Activated B cell treated with CpG ODN at 0.5 μM for 24 hours (primary cell): Measurements from ENCODE around the gene FBXL19. TPM values are rescaled to one million over a fixed set of nuclear protein-coding genes. Genes with fewer than 3 reads are reported as not detected.

ENCODE experiments used
- ATAC-seq: fragments of 200-7000 bp; cut with Tn5 transposase; one replicate; pipeline ENCODE4 v1.10.0; 2021; ENCODE audit warnings: low read depth, mild to moderate bottlenecking, moderate library complexity
- CTCF ChIA-PET: fragments of 350-600 bp; sonication (Branson Sonifier 250); formaldehyde crosslinking; loops from one replicate; lab custom pipeline; 2021; ENCODE audit warnings: antibody characterized with exemption; lab: Charles Lee
- POLR2A ChIA-PET: fragments of 350-600 bp; sonication (Branson Sonifier 250); formaldehyde crosslinking; loops from one replicate; lab custom pipeline; 2021; ENCODE audit warnings: antibody characterized with exemption; lab: Charles Lee
- DNase-seq: peaks from one replicate; pipeline ENCODE4 v3.0.0; 2022
- H3K27ac Mint-ChIP-seq: one replicate; pipeline ENCODE4 v1.8.0; 2020; ENCODE audit warnings: mixed read lengths
- H3K27me3 Mint-ChIP-seq: one replicate; pipeline ENCODE4 v1.8.0; 2021; ENCODE audit warnings: mixed read lengths
- H3K36me3 Mint-ChIP-seq: one replicate; pipeline ENCODE4 v1.8.0; 2021; ENCODE audit warnings: low read depth, mixed read lengths
- H3K4me1 Mint-ChIP-seq: one replicate; pipeline ENCODE4 v1.8.0; 2021; ENCODE audit warnings: mixed read lengths
- H3K4me3 Mint-ChIP-seq: one replicate; pipeline ENCODE4 v1.8.0; 2020; ENCODE audit warnings: mild to moderate bottlenecking, mixed read lengths
- H3K9me3 Mint-ChIP-seq: one replicate; pipeline ENCODE4 v1.8.0; 2020; ENCODE audit warnings: mixed read lengths
- intact Hi-C: fragments of 100-400 bp; cut with micrococcal nuclease; formaldehyde crosslinking; loops from one replicate; pipeline ENCODE4 v1.15.1; 2024
- total RNA-seq: library from RNA; stranded (reverse); gene quantifications from 2 replicates; pipeline ENCODE4 v1.2.3, GENCODE V29; 2022
- TF ChIP-seq, protein P1 (sequence below): fragments of 200-600 bp; IDR thresholded peaks from one replicate; pipeline ENCODE4 v1.8.0; 2022; ENCODE audit warnings: antibody characterized with exemption, mild to moderate bottlenecking

The FBXL19 gene
- total RNA-seq, 1 donor from 2014 or later: 24.2 TPM

- peaks cover 12% of the 10 kb centered on the region for H3K4me1 Mint-ChIP-seq
- no peak overlapping the region for H3K4me3 Mint-ChIP-seq
- TF ChIP-seq, protein P1, sequence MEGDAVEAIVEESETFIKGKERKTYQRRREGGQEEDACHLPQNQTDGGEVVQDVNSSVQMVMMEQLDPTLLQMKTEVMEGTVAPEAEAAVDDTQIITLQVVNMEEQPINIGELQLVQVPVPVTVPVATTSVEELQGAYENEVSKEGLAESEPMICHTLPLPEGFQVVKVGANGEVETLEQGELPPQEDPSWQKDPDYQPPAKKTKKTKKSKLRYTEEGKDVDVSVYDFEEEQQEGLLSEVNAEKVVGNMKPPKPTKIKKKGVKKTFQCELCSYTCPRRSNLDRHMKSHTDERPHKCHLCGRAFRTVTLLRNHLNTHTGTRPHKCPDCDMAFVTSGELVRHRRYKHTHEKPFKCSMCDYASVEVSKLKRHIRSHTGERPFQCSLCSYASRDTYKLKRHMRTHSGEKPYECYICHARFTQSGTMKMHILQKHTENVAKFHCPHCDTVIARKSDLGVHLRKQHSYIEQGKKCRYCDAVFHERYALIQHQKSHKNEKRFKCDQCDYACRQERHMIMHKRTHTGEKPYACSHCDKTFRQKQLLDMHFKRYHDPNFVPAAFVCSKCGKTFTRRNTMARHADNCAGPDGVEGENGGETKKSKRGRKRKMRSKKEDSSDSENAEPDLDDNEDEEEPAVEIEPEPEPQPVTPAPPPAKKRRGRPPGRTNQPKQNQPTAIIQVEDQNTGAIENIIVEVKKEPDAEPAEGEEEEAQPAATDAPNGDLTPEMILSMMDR: no peak
- H3K9me3 Mint-ChIP-seq: no peaks in the 10 kb centered on the region
- ChIA-PET CTCF (no interaction called here), POLR2A (interaction anchor here (1.1 to 1.8 kb wide), 2 partner anchors 11 to 30 kb away, joined by 3 to 4 read pairs; partner anchors contain the start of gene SETD1A)
- no peak overlapping the region for H3K27ac Mint-ChIP-seq
- ATAC-seq: peak; percentile 9
- peaks cover 32% of the 10 kb centered on the region for H3K36me3 Mint-ChIP-seq
- no peaks in the 10 kb centered on the region for H3K27me3 Mint-ChIP-seq
- intact Hi-C loops: loop anchor here (10.0 kb wide), 1 partner anchor 373 kb away; the partner anchor contains the start of gene ZNF764
- DNase-seq: no peak
These were observed 4.5 kb downstream of the FBXL19 start for GRCh38 chr16:30927789-30928378.

DNA sequence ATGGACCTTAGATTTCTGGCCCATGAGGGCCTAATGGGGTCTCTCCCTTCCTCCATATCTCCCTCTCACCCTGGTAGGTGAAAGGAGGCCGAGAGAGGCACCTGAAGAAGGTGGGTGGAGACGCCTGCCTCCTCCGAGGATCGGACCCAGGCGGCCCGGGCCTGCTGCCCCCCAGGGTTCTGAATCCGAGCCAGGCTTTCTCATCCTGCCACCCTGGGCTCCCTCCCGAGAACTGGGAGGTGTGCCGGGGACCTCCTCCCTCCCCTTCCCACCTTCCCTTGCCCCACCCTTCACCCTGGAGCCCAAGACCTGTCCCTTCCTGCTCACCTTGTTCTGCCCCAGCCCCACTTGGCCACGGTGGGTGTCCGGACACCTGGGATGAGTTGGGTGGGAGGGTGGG, 5.0 kb downstream of the FBXL19 start:
- H3K4me1 Mint-ChIP-seq: peaks cover 10% of the 10 kb centered on the region
- CTCF ChIA-PET: no interaction called here
- POLR2A ChIA-PET: interaction anchor here (1.1 to 1.8 kb wide), 2 partner anchors 11 to 29 kb away, joined by 3 to 4 read pairs; partner anchors contain the start of gene SETD1A
- H3K9me3 Mint-ChIP-seq: no peaks in the 10 kb centered on the region
- no peak for DNase-seq
- intact Hi-C loops: loop anchor here (10.0 kb wide), 1 partner anchor 374 kb away; the partner anchor contains the start of gene ZNF764
- no peak for ATAC-seq
- no peak overlapping the region for H3K4me3 Mint-ChIP-seq
- peaks cover 28% of the 10 kb centered on the region for H3K36me3 Mint-ChIP-seq
- H3K27ac Mint-ChIP-seq: no peak overlapping the region
- H3K27me3 Mint-ChIP-seq: no peaks in the 10 kb centered on the region
- TF ChIP-seq, protein P1: no peak

DNA sequence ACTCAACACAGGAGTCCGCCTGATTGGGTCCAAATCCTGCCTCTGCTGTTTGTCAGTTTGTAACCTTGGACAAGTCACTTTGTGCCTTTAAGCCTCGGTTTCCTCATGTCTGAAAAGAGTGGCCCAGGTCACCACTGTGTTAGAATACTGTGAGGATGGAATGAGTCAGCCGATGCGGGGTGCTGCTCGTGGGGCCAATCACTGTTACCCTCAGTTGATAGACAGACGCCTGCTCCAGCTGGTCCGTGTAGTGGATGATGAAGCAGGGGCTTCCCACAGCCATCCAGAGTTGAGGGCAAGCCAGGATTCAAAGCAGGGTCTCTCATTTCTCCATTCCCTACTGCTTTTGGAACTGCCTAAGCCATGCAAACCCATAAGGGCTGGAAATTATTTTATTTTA, 5.8 kb downstream of the FBXL19 start:
- no peak for DNase-seq
- ChIA-PET CTCF (no interaction called here), POLR2A (interaction anchor here (0.9 to 1.1 kb wide), 2 partner anchors 12 to 25 kb away, joined by 3 read pairs; no protein-coding TSS in a partner anchor)
- no peaks in the 10 kb centered on the region for H3K27me3 Mint-ChIP-seq
- H3K36me3 Mint-ChIP-seq: peaks cover 28% of the 10 kb centered on the region
- peaks cover 10% of the 10 kb centered on the region for H3K4me1 Mint-ChIP-seq
- H3K27ac Mint-ChIP-seq: no peak overlapping the region
- no peaks in the 10 kb centered on the region for H3K9me3 Mint-ChIP-seq
- intact Hi-C loops: loop anchor here (10.0 kb wide), 1 partner anchor 374 kb away; the partner anchor contains the start of gene ZNF764
- no peak overlapping the region for H3K4me3 Mint-ChIP-seq
- ATAC-seq: no peak
- TF ChIP-seq, protein P1: no peak

- intact Hi-C loops: no loop called here
- no peaks in the 10 kb centered on the region for H3K27me3 Mint-ChIP-seq
- peaks cover 5% of the 10 kb centered on the region for H3K4me1 Mint-ChIP-seq
- H3K36me3 Mint-ChIP-seq: peaks cover 30% of the 10 kb centered on the region
- H3K27ac Mint-ChIP-seq: no peak overlapping the region
- H3K4me3 Mint-ChIP-seq: no peak overlapping the region
- TF ChIP-seq, protein P1: no peak
- DNase-seq: no peak
- ATAC-seq: no peak
- ChIA-PET CTCF (no interaction called here), POLR2A (no interaction called here)
- no peaks in the 10 kb centered on the region for H3K9me3 Mint-ChIP-seq
These were observed 6.8 kb downstream of the FBXL19 start for GRCh38 chr16:30930160-30930571.

GRCh38 chr16:30931068-30931650, 7.8 kb downstream of the FBXL19 start:
- ATAC-seq (no peak), DNase-seq (no peak)
- H3K4me1 Mint-ChIP-seq: peaks cover 2% of the 10 kb centered on the region
- no peaks in the 10 kb centered on the region for H3K9me3 Mint-ChIP-seq
- H3K27me3 Mint-ChIP-seq: no peaks in the 10 kb centered on the region
- ChIA-PET CTCF (no interaction called here), POLR2A (no interaction called here)
- intact Hi-C loops: no loop called here
- H3K4me3 Mint-ChIP-seq: no peak overlapping the region
- H3K27ac Mint-ChIP-seq: no peak overlapping the region
- peaks cover 31% of the 10 kb centered on the region for H3K36me3 Mint-ChIP-seq
- TF ChIP-seq, protein P1: no peak
